ENCODE data around the gene NDE1. TPM values are rescaled to one million over a fixed set of nuclear protein-coding genes. Genes with fewer than 3 reads are reported as not detected.
"Not testable (repeated sequence)": the region's sequence is repeated elsewhere in the genome, so short reads cannot be mapped to it uniquely, and the experiment has no call there.

The NDE1 gene
- total RNA-seq, 1 donor from 2014 or later, result 31.4 TPM

DNA sequence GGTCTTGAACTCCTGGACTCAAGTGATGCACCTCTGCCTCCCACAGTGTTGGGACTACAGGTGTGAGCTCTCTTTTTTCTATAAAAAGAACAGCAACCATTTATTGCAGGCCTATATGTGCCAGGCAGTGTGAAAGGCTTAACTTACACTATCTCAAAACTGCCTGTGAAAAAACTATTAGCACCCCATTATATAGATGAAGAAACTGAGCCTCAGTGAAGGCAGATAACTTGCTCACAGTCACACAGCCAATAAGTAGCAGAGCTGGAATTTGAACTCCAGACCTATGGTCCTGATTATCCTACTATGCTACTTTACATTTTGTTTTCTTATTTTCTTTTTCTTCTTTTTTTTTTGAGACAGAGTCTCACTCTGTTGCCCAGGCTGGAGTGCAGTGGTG, 15.1 kb downstream of the NDE1 start:
- H3K36me3 Mint-ChIP-seq (ENCODE audit: low read depth, unreplicated experiment), result peaks cover 9% of the 10 kb centered on the region
- no peak overlapping the region for H3K4me3 Mint-ChIP-seq (ENCODE audit: unreplicated experiment)
- Histone ChIP-seq H3K27me3 (ENCODE audit: insufficient read depth, low read length) (no peaks in the 10 kb centered on the region), H3K9ac (ENCODE audit: low read length) (no peak overlapping the region), H3K4me2 (ENCODE audit: low read length) (no peak overlapping the region), H4K20me1 (ENCODE audit: insufficient read depth, low read length) (peaks cover 20% of the 10 kb centered on the region), H2AFZ (ENCODE audit: low read depth, low read length) (no peak overlapping the region), H3K9me3 (ENCODE audit: insufficient read depth, low read depth, low read length) (no peaks in the 10 kb centered on the region), H3K27ac (ENCODE audit: low read depth, low read length) (no peak overlapping the region), H3K36me3 (ENCODE audit: insufficient read depth, low read length) (peaks cover 26% of the 10 kb centered on the region), H3K4me1 (ENCODE audit: insufficient read depth, low read length) (peaks cover 6% of the 10 kb centered on the region), H3K4me3 (ENCODE audit: insufficient read depth, low read depth, low read length) (no peak overlapping the region), H3K79me2 (ENCODE audit: insufficient read depth, low read length) (peaks cover 35% of the 10 kb centered on the region)
- no peaks in the 10 kb centered on the region for H3K9me3 Mint-ChIP-seq (ENCODE audit: unreplicated experiment)
- no peak overlapping the region for H3K27ac Mint-ChIP-seq (ENCODE audit: unreplicated experiment)
- DNase-seq (ENCODE audit: low read depth) (no peak), FAIRE-seq (no peak)
- peaks cover 6% of the 10 kb centered on the region for H3K4me1 Mint-ChIP-seq (ENCODE audit: low read depth, unreplicated experiment)
- H3K27me3 Mint-ChIP-seq (ENCODE audit: low read depth, unreplicated experiment), result no peaks in the 10 kb centered on the region
- no peak for TF ChIP-seq EZH2 (IDR thresholded peaks at IDR 0.05; ENCODE audit: insufficient read depth, low read length)
- TF ChIP-seq, protein P1, sequence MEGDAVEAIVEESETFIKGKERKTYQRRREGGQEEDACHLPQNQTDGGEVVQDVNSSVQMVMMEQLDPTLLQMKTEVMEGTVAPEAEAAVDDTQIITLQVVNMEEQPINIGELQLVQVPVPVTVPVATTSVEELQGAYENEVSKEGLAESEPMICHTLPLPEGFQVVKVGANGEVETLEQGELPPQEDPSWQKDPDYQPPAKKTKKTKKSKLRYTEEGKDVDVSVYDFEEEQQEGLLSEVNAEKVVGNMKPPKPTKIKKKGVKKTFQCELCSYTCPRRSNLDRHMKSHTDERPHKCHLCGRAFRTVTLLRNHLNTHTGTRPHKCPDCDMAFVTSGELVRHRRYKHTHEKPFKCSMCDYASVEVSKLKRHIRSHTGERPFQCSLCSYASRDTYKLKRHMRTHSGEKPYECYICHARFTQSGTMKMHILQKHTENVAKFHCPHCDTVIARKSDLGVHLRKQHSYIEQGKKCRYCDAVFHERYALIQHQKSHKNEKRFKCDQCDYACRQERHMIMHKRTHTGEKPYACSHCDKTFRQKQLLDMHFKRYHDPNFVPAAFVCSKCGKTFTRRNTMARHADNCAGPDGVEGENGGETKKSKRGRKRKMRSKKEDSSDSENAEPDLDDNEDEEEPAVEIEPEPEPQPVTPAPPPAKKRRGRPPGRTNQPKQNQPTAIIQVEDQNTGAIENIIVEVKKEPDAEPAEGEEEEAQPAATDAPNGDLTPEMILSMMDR (IDR thresholded peaks at IDR 0.05; ENCODE audit: insufficient read depth, low read depth, low read length), result no peak

DNA sequence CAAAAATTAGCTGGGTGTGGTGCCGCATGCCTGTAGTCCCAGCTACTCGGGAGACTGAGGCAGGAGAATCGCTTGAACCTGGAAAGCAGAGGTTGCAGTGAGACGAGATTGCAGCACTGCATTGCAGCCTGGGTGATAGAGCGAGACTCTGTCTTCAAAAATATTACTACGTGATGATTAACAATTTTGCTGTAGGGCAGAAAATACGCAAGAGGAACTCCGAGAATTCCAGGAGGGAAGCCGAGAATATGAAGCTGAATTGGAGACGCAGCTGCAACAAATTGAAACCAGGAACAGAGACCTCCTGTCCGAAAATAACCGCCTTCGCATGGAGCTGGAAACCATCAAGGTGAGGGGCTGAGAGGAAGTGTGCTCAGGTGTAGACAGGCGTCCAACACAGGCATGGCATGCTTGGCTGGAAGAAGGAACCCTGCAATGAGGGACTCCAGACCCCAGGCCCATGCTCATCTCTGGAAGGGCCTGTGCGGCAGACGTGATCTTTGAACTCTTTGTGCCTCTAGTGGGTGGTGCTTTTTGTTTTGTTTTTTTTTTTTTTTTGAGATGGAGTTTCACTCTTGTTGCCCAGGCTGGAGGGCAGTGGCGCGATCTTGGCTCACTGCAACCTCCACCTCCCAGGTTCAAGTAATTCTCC, 17.2 kb downstream of the NDE1 start:
- Histone ChIP-seq H2AFZ (ENCODE audit: low read depth, low read length) (no peak overlapping the region), H3K4me1 (ENCODE audit: insufficient read depth, low read length) (peaks cover 1% of the 10 kb centered on the region), H3K4me3 (ENCODE audit: insufficient read depth, low read depth, low read length) (no peak overlapping the region), H3K9ac (ENCODE audit: low read length) (no peak overlapping the region), H3K4me2 (ENCODE audit: low read length) (no peak overlapping the region), H3K27ac (ENCODE audit: low read depth, low read length) (no peak overlapping the region), H3K79me2 (ENCODE audit: insufficient read depth, low read length) (peaks cover 16% of the 10 kb centered on the region), H3K9me3 (ENCODE audit: insufficient read depth, low read depth, low read length) (no peaks in the 10 kb centered on the region), H3K27me3 (ENCODE audit: insufficient read depth, low read length) (no peaks in the 10 kb centered on the region), H4K20me1 (ENCODE audit: insufficient read depth, low read length) (peaks cover 6% of the 10 kb centered on the region), H3K36me3 (ENCODE audit: insufficient read depth, low read length) (peaks cover 29% of the 10 kb centered on the region)
- TF ChIP-seq, protein P1 (IDR thresholded peaks at IDR 0.05; ENCODE audit: insufficient read depth, low read depth, low read length), result no peak
- no peak for TF ChIP-seq EZH2 (IDR thresholded peaks at IDR 0.05; ENCODE audit: insufficient read depth, low read length)
- H3K27me3 Mint-ChIP-seq (ENCODE audit: low read depth, unreplicated experiment), result no peaks in the 10 kb centered on the region
- H3K4me1 Mint-ChIP-seq (ENCODE audit: low read depth, unreplicated experiment), result no peaks in the 10 kb centered on the region
- H3K36me3 Mint-ChIP-seq (ENCODE audit: low read depth, unreplicated experiment), result peaks cover 6% of the 10 kb centered on the region
- no peaks in the 10 kb centered on the region for H3K9me3 Mint-ChIP-seq (ENCODE audit: unreplicated experiment)
- FAIRE-seq (no peak), DNase-seq (ENCODE audit: low read depth) (no peak)
- H3K27ac Mint-ChIP-seq (ENCODE audit: unreplicated experiment), result no peak overlapping the region
- H3K4me3 Mint-ChIP-seq (ENCODE audit: unreplicated experiment), result no peak overlapping the region

DNA sequence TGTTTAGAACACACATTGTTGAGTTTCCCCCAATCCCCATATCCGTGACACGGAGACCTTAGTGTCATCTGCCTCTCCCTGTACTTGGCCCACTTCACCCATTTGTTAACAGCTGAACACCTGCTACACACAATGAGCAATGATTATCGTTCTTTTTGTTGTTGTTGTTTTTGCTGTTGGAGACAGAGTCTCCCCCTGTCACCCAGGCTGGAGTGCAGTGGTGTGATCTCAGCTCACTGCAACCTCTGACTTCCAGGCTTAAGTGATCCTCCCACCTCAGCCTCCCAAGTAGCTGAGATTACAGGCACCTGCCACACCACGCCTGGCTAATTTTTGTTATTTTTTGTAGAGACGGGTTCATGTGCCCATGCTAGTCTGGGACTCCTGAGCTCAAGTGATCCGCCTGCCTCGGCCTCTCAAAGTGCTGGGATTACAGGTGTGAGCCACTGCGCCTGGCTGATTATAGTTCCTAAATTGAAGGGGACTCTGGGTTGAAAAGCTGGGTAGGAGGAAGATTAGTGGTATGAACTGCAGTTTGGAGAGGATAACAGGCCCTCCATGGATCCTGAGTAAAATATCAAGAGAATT, 21.6 kb downstream of the NDE1 start:
- Mint-ChIP-seq H3K36me3 (ENCODE audit: low read depth, unreplicated experiment) (peaks cover 4% of the 10 kb centered on the region), H3K27ac (ENCODE audit: unreplicated experiment) (no peak overlapping the region), H3K4me3 (ENCODE audit: unreplicated experiment) (no peak overlapping the region), H3K9me3 (ENCODE audit: unreplicated experiment) (no peaks in the 10 kb centered on the region), H3K27me3 (ENCODE audit: low read depth, unreplicated experiment) (no peaks in the 10 kb centered on the region), H3K4me1 (ENCODE audit: low read depth, unreplicated experiment) (peaks cover 4% of the 10 kb centered on the region)
- no peak for DNase-seq (ENCODE audit: low read depth)
- peaks cover 12% of the 10 kb centered on the region for H3K4me1 ChIP-seq (ENCODE audit: insufficient read depth, low read length)
- H3K4me2 ChIP-seq (ENCODE audit: low read length), result peak overlapping the region; percentile 75
- no peak overlapping the region for H2AFZ ChIP-seq (ENCODE audit: low read depth, low read length)
- no peak overlapping the region for H3K27ac ChIP-seq (ENCODE audit: low read depth, low read length)
- peaks cover under 1% of the 10 kb centered on the region for H4K20me1 ChIP-seq (ENCODE audit: insufficient read depth, low read length)
- H3K36me3 ChIP-seq (ENCODE audit: insufficient read depth, low read length), result peaks cover 22% of the 10 kb centered on the region
- peaks cover 26% of the 10 kb centered on the region for H3K79me2 ChIP-seq (ENCODE audit: insufficient read depth, low read length)
- H3K4me3 ChIP-seq (ENCODE audit: insufficient read depth, low read depth, low read length), result no peak overlapping the region
- FAIRE-seq, result no peak
- TF ChIP-seq, protein P1 (IDR thresholded peaks at IDR 0.05; ENCODE audit: insufficient read depth, low read depth, low read length), result no peak
- TF ChIP-seq EZH2 (IDR thresholded peaks at IDR 0.05; ENCODE audit: insufficient read depth, low read length), result no peak
- no peaks in the 10 kb centered on the region for H3K9me3 ChIP-seq (ENCODE audit: insufficient read depth, low read depth, low read length)
- H3K27me3 ChIP-seq (ENCODE audit: insufficient read depth, low read length), result no peaks in the 10 kb centered on the region
- H3K9ac ChIP-seq (ENCODE audit: low read length), result no peak overlapping the region

DNA sequence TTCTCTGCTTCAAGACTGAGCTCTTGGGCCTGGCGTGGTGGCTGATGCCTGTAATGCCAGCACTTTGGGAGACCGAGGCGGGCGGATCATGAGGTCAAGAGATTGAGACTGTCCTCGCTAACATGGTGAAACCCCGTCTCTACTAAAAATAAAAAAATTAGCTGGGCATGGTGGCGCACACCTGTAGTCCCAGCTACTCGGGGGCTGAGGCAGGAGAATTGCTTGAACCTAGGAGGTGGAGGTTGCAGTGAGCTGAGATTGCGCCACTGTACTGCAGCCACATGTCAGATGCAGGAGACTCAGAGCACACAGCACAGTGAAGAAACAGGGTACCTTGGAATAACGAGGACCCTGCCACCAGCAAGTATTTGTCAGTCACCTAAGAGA, 22.1 kb downstream of the NDE1 start:
- H3K27ac ChIP-seq (ENCODE audit: low read depth, low read length), result peak overlapping the region; percentile 79
- peaks cover 12% of the 10 kb centered on the region for H3K4me1 ChIP-seq (ENCODE audit: insufficient read depth, low read length)
- H3K36me3 ChIP-seq (ENCODE audit: insufficient read depth, low read length), result peaks cover 20% of the 10 kb centered on the region
- not testable (repeated sequence) for H3K9me3 ChIP-seq (ENCODE audit: insufficient read depth, low read depth, low read length); FAIRE-seq; H3K4me1 Mint-ChIP-seq (ENCODE audit: low read depth, unreplicated experiment); H3K36me3 Mint-ChIP-seq (ENCODE audit: low read depth, unreplicated experiment); DNase-seq (ENCODE audit: low read depth); H3K9me3 Mint-ChIP-seq (ENCODE audit: unreplicated experiment); H3K27me3 ChIP-seq (ENCODE audit: insufficient read depth, low read length); H3K4me3 Mint-ChIP-seq (ENCODE audit: unreplicated experiment); H2AFZ ChIP-seq (ENCODE audit: low read depth, low read length); H3K27me3 Mint-ChIP-seq (ENCODE audit: low read depth, unreplicated experiment); H4K20me1 ChIP-seq (ENCODE audit: insufficient read depth, low read length)
- H3K79me2 ChIP-seq (ENCODE audit: insufficient read depth, low read length), result peaks cover 26% of the 10 kb centered on the region
- H3K27ac Mint-ChIP-seq (ENCODE audit: unreplicated experiment), result peak overlapping the region; percentile 68
- peak overlapping the region; percentile 75 for H3K4me2 ChIP-seq (ENCODE audit: low read length)
- H3K9ac ChIP-seq (ENCODE audit: low read length), result peak overlapping the region; percentile 70
- H3K4me3 ChIP-seq (ENCODE audit: insufficient read depth, low read depth, low read length), result peak overlapping the region; percentile 11
